Measurements from ENCODE around the gene TNIK. TPM values are rescaled to one million over a fixed set of nuclear protein-coding genes. Genes with fewer than 3 reads are reported as not detected.

Gene TNIK
- total RNA-seq, 4 donors from 2014 or later: 1.5 to 20.3 (median 7.7) TPM

DNA sequence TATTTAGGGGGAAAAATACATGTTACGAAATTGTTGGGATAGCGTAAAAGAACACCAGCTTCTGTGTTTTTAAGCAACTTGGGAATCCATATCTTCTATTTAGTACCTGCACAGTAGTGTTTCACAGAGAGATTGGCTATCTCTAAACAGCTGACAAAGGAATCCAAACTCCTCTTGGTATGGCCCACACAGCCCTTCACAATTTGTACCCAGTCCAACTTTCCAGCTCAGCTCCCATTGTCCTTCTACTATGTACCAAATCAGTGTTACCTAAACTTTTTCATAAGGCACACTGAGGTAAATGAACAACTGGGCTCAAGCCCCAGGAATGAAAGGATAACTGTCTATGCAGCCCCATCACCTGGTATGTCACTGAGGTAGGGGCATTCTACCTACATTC, 61.9 kb downstream of the TNIK start:
- intact Hi-C loops (cut with DNase I; ENCODE audit: low total_unique reads): no loop called here
- no peaks in the 10 kb centered on the region for H3K9me3 ChIP-seq
- H3K27ac ChIP-seq: no peak overlapping the region
- no peak for DNase-seq
- H3K4me3 ChIP-seq: no peak overlapping the region
- H3K4me1 ChIP-seq: no peaks in the 10 kb centered on the region
- H3K36me3 ChIP-seq: no peaks in the 10 kb centered on the region
- H3K27me3 ChIP-seq: no peaks in the 10 kb centered on the region
- TF ChIP-seq, protein P1, sequence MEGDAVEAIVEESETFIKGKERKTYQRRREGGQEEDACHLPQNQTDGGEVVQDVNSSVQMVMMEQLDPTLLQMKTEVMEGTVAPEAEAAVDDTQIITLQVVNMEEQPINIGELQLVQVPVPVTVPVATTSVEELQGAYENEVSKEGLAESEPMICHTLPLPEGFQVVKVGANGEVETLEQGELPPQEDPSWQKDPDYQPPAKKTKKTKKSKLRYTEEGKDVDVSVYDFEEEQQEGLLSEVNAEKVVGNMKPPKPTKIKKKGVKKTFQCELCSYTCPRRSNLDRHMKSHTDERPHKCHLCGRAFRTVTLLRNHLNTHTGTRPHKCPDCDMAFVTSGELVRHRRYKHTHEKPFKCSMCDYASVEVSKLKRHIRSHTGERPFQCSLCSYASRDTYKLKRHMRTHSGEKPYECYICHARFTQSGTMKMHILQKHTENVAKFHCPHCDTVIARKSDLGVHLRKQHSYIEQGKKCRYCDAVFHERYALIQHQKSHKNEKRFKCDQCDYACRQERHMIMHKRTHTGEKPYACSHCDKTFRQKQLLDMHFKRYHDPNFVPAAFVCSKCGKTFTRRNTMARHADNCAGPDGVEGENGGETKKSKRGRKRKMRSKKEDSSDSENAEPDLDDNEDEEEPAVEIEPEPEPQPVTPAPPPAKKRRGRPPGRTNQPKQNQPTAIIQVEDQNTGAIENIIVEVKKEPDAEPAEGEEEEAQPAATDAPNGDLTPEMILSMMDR (IDR thresholded peaks at IDR 0.05): no peak
- TF ChIP-seq POLR2A (IDR thresholded peaks at IDR 0.05): no peak

GRCh38 chr3:171397089-171397488, 63.1 kb downstream of the TNIK start:
- no peak for TF ChIP-seq POLR2A (IDR thresholded peaks at IDR 0.05)
- TF ChIP-seq, protein P1 (IDR thresholded peaks at IDR 0.05): no peak
- Histone ChIP-seq H3K9me3 (no peaks in the 10 kb centered on the region), H3K27ac (no peak overlapping the region), H3K27me3 (no peaks in the 10 kb centered on the region), H3K36me3 (no peaks in the 10 kb centered on the region), H3K4me1 (no peaks in the 10 kb centered on the region), H3K4me3 (no peak overlapping the region)
- intact Hi-C loops (cut with DNase I; ENCODE audit: low total_unique reads): no loop called here
- no peak for DNase-seq

- Histone ChIP-seq H3K27ac (no peak overlapping the region), H3K36me3 (no peaks in the 10 kb centered on the region), H3K4me1 (no peaks in the 10 kb centered on the region), H3K27me3 (no peaks in the 10 kb centered on the region), H3K9me3 (no peaks in the 10 kb centered on the region), H3K4me3 (no peak overlapping the region)
- no peak for DNase-seq
- TF ChIP-seq, protein P1 (IDR thresholded peaks at IDR 0.05): no peak
- no peak for TF ChIP-seq POLR2A (IDR thresholded peaks at IDR 0.05)
- intact Hi-C loops (cut with DNase I; ENCODE audit: low total_unique reads): no loop called here
Observed at GRCh38 chr3:171396048-171396447, 64.2 kb downstream of the TNIK start.

GRCh38 chr3:171393032-171393744, 67.0 kb downstream of the TNIK start:
- H3K36me3 ChIP-seq: no peaks in the 10 kb centered on the region
- H3K27me3 ChIP-seq: no peaks in the 10 kb centered on the region
- no peak overlapping the region for H3K27ac ChIP-seq
- no peak for DNase-seq
- H3K9me3 ChIP-seq: no peaks in the 10 kb centered on the region
- H3K4me3 ChIP-seq: no peak overlapping the region
- no peak for TF ChIP-seq POLR2A (IDR thresholded peaks at IDR 0.05)
- TF ChIP-seq, protein P1 (IDR thresholded peaks at IDR 0.05): no peak
- H3K4me1 ChIP-seq: no peaks in the 10 kb centered on the region
- intact Hi-C loops (cut with DNase I; ENCODE audit: low total_unique reads): no loop called here

DNA sequence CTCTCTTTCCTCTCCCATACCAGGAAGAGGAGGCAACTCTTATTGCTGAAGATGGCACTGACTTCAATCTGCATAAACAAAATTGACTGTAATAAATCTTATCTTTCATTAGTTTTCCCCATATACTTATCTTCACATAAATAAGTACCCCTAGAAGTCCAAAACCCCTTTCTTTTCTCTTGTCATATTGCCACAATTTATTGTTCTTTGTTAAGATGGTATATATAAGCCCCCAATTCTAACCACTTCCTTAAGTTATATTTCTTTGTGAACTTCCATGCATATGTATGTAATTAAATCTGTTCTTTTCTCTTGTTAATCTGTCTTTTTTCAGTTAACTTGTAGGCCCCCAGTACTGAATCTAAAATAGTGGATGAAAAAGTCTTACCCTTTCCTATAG, 68.8 kb downstream of the TNIK start:
- Histone ChIP-seq H3K9me3 (no peaks in the 10 kb centered on the region), H3K27me3 (no peaks in the 10 kb centered on the region), H3K36me3 (no peaks in the 10 kb centered on the region), H3K4me1 (no peaks in the 10 kb centered on the region), H3K4me3 (no peak overlapping the region), H3K27ac (no peak overlapping the region)
- no peak for TF ChIP-seq POLR2A (IDR thresholded peaks at IDR 0.05)
- TF ChIP-seq, protein P1 (IDR thresholded peaks at IDR 0.05): no peak
- intact Hi-C loops (cut with DNase I; ENCODE audit: low total_unique reads): no loop called here
- no peak for DNase-seq

All from uterus (tissue), 4 donors.